ENCODE measurements around the gene SGMS1.

GRCh38 chr10:50582766-50583762, 40.7 kb downstream of the SGMS1 start:
- no peak for TF ChIP-seq CTCF (IDR thresholded peaks at IDR 0.05)
- no peak for TF ChIP-seq EZH2phosphoT487 (IDR thresholded peaks at IDR 0.05)
- no peak for TF ChIP-seq EZH2 (IDR thresholded peaks at IDR 0.05)

All from neural progenitor cell (in vitro differentiated cells).